ENCODE data around the gene SPN.
"Not testable (repeated sequence)": the region's sequence is repeated elsewhere in the genome, so short reads cannot be mapped to it uniquely, and the experiment has no call there.

SPN gene

DNA sequence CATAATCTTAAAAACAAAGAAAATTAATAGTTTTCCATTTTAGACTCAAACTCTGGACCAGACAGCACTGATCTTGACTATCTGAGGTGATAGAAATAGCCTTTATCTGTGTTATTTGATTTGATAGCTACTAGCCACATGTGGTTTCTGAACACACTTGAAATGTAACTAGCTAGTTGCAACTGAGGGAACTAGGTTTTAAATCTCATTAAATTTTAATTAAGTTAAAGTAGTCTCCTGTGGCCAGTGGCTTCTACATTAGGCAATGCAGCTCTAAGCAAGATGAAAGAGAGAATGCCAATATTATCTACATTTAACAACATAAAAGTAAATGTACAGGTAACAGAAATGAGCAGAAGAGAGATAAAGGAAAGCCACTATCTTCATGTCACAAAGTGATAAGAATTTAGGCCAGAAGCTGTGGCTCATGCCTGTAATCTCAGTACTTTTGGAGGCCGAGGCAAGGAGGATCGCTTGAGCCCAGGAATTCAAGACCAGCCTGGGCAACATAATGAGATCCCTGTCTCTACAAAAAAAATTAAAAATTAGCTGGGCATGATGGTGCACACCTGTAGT, 11.2 kb upstream of the SPN start:
- no peaks in the 10 kb centered on the region for H3K27me3 ChIP-seq (ENCODE audit: insufficient read depth, poor library complexity, severe bottlenecking)
- H3K27ac ChIP-seq (replicated peaks): peak overlapping the region; percentile 8; the same call in 1 of the 2 replicates
- H3K4me3 ChIP-seq (replicated peaks; ENCODE audit: insufficient read depth, low read length): no peak overlapping the region
- no peak for DNase-seq (ENCODE audit: low read depth in 1 of 2, low spot score in 1 of 2)
- TF ChIP-seq, protein P1, sequence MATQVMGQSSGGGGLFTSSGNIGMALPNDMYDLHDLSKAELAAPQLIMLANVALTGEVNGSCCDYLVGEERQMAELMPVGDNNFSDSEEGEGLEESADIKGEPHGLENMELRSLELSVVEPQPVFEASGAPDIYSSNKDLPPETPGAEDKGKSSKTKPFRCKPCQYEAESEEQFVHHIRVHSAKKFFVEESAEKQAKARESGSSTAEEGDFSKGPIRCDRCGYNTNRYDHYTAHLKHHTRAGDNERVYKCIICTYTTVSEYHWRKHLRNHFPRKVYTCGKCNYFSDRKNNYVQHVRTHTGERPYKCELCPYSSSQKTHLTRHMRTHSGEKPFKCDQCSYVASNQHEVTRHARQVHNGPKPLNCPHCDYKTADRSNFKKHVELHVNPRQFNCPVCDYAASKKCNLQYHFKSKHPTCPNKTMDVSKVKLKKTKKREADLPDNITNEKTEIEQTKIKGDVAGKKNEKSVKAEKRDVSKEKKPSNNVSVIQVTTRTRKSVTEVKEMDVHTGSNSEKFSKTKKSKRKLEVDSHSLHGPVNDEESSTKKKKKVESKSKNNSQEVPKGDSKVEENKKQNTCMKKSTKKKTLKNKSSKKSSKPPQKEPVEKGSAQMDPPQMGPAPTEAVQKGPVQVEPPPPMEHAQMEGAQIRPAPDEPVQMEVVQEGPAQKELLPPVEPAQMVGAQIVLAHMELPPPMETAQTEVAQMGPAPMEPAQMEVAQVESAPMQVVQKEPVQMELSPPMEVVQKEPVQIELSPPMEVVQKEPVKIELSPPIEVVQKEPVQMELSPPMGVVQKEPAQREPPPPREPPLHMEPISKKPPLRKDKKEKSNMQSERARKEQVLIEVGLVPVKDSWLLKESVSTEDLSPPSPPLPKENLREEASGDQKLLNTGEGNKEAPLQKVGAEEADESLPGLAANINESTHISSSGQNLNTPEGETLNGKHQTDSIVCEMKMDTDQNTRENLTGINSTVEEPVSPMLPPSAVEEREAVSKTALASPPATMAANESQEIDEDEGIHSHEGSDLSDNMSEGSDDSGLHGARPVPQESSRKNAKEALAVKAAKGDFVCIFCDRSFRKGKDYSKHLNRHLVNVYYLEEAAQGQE (IDR thresholded peaks at IDR 0.05; ENCODE audit: insufficient replicate concordance, low read depth): no peak
- no peak for TF ChIP-seq CTCF (IDR thresholded peaks at IDR 0.05; ENCODE audit: insufficient read depth, low read length)
- TF ChIP-seq GABPA (IDR thresholded peaks at IDR 0.05; ENCODE audit: low read depth): no peak
- TF ChIP-seq SPI1 (IDR thresholded peaks at IDR 0.05; ENCODE audit: borderline replicate concordance, low read depth): no peak
- no peak for TF ChIP-seq POLR2AphosphoS5 (IDR thresholded peaks at IDR 0.05; ENCODE audit: low read depth)

DNA sequence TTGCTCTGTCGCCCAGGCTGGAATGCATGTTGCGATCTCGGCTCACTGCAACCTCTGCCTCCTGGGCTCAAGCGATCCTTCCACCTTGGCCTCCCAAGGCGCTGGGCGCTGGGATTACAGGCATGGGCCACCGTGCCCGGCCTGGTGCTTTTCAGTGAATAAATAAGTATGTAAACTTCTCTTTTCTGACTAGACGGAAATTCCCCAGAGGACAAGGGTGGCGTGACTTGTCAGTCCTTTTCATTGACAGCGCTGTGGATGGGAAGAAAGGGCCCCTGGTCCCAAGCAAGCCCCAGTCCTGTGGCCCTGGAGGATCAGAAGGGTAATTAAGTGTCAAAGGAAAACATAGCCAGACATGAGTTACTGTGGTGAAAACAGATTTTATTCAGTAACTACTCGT, 9.6 kb upstream of the SPN start:
- TF ChIP-seq POLR2AphosphoS5 (IDR thresholded peaks at IDR 0.05; ENCODE audit: low read depth) (0 out of 2 replicates have a peak, but pooled peaks have one; percentile 34), CTCF (IDR thresholded peaks at IDR 0.05; ENCODE audit: insufficient read depth, low read length) (no peak), GABPA (IDR thresholded peaks at IDR 0.05; ENCODE audit: low read depth) (no peak)
- Histone ChIP-seq H3K27me3 (ENCODE audit: insufficient read depth, poor library complexity, severe bottlenecking) (no peaks in the 10 kb centered on the region), H3K4me3 (replicated peaks; ENCODE audit: insufficient read depth, low read length) (no peak overlapping the region), H3K27ac (replicated peaks) (peak overlapping the region; percentile 49)
- DNase-seq (ENCODE audit: low read depth in 1 of 2, low spot score in 1 of 2): peak in 1 of 2 experiments; percentile 85

DNA sequence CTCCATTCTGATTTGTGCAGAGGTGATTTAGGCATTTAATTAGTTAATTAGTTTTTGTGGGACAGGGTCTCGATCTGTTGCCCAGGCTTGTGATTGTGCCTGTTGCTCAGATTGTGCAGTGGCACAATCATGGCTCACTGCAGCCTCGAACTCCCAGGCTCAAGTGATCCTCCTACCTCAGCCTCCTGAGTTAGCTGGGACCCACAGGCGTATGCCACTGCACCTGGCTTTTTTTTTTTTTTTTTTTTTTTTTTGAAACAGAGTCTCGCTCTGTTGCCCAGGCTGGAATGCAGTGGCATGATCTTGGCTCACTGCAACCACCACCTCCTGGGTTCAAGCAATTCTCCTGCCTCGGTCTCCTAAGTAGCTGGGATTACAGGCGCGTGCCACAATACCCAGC, 9.2 kb upstream of the SPN start:
- not testable (repeated sequence) for DNase-seq (ENCODE audit: low read depth in 1 of 2, low spot score in 1 of 2)
- H3K27ac ChIP-seq (replicated peaks): peak overlapping the region; percentile 49

DNA sequence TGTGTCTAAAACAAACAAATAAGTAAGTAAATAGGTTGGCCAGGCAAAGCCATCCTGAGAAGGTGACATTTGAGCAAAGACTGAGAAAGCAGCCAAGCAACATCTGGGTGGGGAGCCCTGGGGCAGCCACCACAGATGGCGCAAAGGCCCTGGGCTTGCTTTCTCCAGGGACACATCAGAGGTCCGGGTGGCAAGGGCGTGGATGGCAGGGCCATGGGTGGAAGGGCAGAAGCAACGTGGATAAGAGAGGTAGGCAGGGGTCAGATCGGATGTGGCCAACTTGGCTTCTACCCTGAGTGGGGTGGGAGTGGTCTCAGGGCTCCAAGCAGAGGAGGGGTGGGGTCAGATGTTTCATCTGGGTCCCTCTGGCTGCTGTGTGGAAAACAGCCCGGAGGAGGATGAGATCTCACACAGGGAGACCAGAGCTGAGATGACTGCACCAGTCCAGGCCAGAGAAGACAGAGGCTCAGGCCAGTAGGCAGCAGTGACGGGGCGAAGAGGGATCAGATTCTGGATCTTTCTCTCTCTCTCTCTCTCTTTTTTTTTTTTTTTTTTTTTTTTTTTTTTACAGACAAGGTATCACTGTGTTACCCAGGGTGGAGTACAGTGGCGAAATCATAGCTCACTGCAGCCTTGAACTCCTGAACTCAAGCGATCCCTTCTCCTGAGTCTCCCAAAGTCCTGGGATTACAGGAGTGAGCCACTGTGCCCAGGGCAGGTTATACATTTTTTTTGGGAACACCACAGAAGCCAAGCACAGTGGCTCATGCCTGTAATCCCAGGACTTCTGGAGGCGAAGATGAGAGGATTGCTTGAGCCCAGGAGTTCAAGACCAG, 6.1 kb upstream of the SPN start:
- no peak for DNase-seq (ENCODE audit: low read depth in 1 of 2, low spot score in 1 of 2)
- no peak overlapping the region for H3K27ac ChIP-seq (replicated peaks)
- no peaks in the 10 kb centered on the region for H3K27me3 ChIP-seq (ENCODE audit: insufficient read depth, poor library complexity, severe bottlenecking)
- TF ChIP-seq GABPA (IDR thresholded peaks at IDR 0.05; ENCODE audit: low read depth) (no peak), SPI1 (IDR thresholded peaks at IDR 0.05; ENCODE audit: borderline replicate concordance, low read depth) (no peak), CTCF (IDR thresholded peaks at IDR 0.05; ENCODE audit: insufficient read depth, low read length) (no peak), POLR2AphosphoS5 (IDR thresholded peaks at IDR 0.05; ENCODE audit: low read depth) (no peak)
- TF ChIP-seq, protein P1 (IDR thresholded peaks at IDR 0.05; ENCODE audit: insufficient replicate concordance, low read depth): no peak
- no peak overlapping the region for H3K4me3 ChIP-seq (replicated peaks; ENCODE audit: insufficient read depth, low read length)

More for the DNA sequence above, 9.2 kb upstream of the SPN start:
- not testable (repeated sequence) for H3K27me3 ChIP-seq (ENCODE audit: insufficient read depth, poor library complexity, severe bottlenecking); H3K4me3 ChIP-seq (replicated peaks; ENCODE audit: insufficient read depth, low read length)
